Endodermal cell (in vitro differentiated cells): ENCODE results near the gene RPL18A. TPM values are rescaled to one million over a fixed set of nuclear protein-coding genes. Genes with fewer than 3 reads are reported as not detected.
"Not testable (repeated sequence)": the region's sequence is repeated elsewhere in the genome, so short reads cannot be mapped to it uniquely, and the experiment has no call there.

Experiments used
- DNase-seq: peaks from one replicate; pipeline ENCODE4 v3.0.0-alpha.2; 2017
- H3K27ac ChIP-seq: 2 replicates; pipeline ENCODE4 v1.5.1; 2013; ENCODE audit warnings: mild to moderate bottlenecking, low read depth, low read length, moderate library complexity
- H3K27me3 ChIP-seq: 2 replicates; pipeline ENCODE4 v1.6.1; 2013; ENCODE audit warnings: mild to moderate bottlenecking, low read length, moderate library complexity; ENCODE audit not compliant: insufficient read depth, control insufficient read depth, poor library complexity, severe bottlenecking
- H3K36me3 ChIP-seq: 2 replicates; pipeline ENCODE4 v1.7.0; 2013; ENCODE audit warnings: mild to moderate bottlenecking, low read length, moderate library complexity; ENCODE audit not compliant: control insufficient read depth, insufficient read depth
- H3K4me1 ChIP-seq: one replicate; pipeline ENCODE4 v1.7.0; 2013; ENCODE audit warnings: low read length; ENCODE audit not compliant: control insufficient read depth, insufficient read depth
- H3K4me3 ChIP-seq: 2 replicates; pipeline ENCODE4 v1.5.1; 2013; ENCODE audit warnings: mild to moderate bottlenecking, low read length, moderate library complexity
- H3K9ac ChIP-seq: 2 replicates; pipeline ENCODE4 v1.6.1; 2013; ENCODE audit warnings: mild to moderate bottlenecking, low read length, moderate library complexity; ENCODE audit not compliant: poor library complexity, severe bottlenecking; ENCODE audit errors: extremely low read depth
- H3K9me3 ChIP-seq: 2 replicates; pipeline ENCODE4 v1.6.1; 2013; ENCODE audit warnings: mild to moderate bottlenecking, low read length, moderate library complexity; ENCODE audit not compliant: control insufficient read depth
- H3K27ac Mint-ChIP-seq: 2 replicates; pipeline ENCODE4 v1.8.0; 2020; ENCODE audit warnings: mixed read lengths
- H3K27me3 Mint-ChIP-seq: 2 replicates; pipeline ENCODE4 v1.8.0; 2021; ENCODE audit warnings: mild to moderate bottlenecking, mixed read lengths; ENCODE audit not compliant: insufficient read depth
- H3K36me3 Mint-ChIP-seq: 2 replicates; pipeline ENCODE4 v1.8.0; 2020; ENCODE audit warnings: low read depth, mixed read lengths
- H3K4me1 Mint-ChIP-seq: 2 replicates; pipeline ENCODE4 v1.8.0; 2020; ENCODE audit warnings: mixed read lengths
- H3K4me3 Mint-ChIP-seq: 2 replicates; pipeline ENCODE4 v1.8.0; 2020; ENCODE audit warnings: mild to moderate bottlenecking, moderate library complexity, mixed read lengths
- H3K9me3 Mint-ChIP-seq: 2 replicates; pipeline ENCODE4 v1.8.0; 2020; ENCODE audit warnings: mild to moderate bottlenecking, mixed read lengths
- WGBS, 2 experiments: methylation state at CpG; one replicate each; pipeline versions ENCODE4 v1.1.5 to v1.1.7; 2013; ENCODE audit warnings: missing lambda C conversion rate in 2 of 2, mixed read lengths in 1 of 2; ENCODE audit not compliant: insufficient coverage in 1 of 2, insufficient read length in 1 of 2; 5-methylcytosine and 5-hydroxymethylcytosine counted together
- total RNA-seq, 2 donors: library from RNA; stranded (reverse); fragmentation: NEBNext Ultra II Directional in 1 of 2; extraction: Animal tissue kit (Norgen Biotek cat#: 25700) in 1 of 2; gene quantifications; 2 replicates in 1 of 2; 3 replicates in 1 of 2; pipeline ENCODE4 v1.2.1, GENCODE V29; 2021
- TF ChIP-seq, protein P1 (sequence below): fragments of 200-600 bp; sonication (generic); conservative IDR thresholded peaks from 2 replicates; pipeline ENCODE4 v1.5.0; 2021; ENCODE audit warnings: antibody characterized with exemption, mild to moderate bottlenecking

RPL18A gene
- total RNA-seq, 2 donors from 2014 or later = 1,886 to 2,166 TPM

DNA sequence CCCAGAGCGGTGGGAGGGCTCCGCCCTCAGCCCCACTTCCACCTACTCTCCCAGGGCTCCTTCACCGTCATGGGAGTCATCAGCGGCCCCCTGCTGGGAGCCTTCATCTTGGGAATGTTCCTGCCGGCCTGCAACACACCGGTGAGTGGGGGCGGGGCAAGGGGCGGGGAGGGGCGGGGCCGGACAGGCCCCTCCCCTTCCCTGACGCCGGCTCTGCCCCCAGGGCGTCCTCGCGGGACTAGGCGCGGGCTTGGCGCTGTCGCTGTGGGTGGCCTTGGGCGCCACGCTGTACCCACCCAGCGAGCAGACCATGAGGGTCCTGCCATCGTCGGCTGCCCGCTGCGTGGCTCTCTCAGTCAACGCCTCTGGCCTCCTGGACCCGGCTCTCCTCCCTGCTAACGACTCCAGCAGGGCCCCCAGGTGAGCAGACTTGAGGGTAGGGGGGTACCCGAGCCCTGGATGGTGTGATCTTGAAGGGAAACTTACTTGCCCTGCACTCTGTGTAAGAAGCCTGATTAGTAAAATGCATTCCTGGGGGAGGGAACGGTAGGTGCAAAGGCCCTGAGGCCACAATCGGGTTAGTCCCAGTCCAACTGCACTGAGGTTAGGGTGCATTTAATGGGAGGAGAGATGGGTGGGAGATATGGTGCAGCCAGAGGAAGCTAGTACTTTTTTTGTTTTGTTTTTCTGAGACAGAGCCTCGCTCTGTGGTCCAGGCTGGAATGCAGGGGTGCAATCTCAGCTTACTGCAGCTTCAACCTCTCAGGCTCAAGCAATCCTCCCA lies 24.1 kb downstream of the RPL18A start:
- H3K4me1 Mint-ChIP-seq = no peaks in the 10 kb centered on the region
- WGBS, 2 experiments = 82 to 99% methylated on average over 12 to 33 of the region's 33 CpGs
- peaks cover 8% of the 10 kb centered on the region for H3K27me3 Mint-ChIP-seq
- TF ChIP-seq, protein P1, sequence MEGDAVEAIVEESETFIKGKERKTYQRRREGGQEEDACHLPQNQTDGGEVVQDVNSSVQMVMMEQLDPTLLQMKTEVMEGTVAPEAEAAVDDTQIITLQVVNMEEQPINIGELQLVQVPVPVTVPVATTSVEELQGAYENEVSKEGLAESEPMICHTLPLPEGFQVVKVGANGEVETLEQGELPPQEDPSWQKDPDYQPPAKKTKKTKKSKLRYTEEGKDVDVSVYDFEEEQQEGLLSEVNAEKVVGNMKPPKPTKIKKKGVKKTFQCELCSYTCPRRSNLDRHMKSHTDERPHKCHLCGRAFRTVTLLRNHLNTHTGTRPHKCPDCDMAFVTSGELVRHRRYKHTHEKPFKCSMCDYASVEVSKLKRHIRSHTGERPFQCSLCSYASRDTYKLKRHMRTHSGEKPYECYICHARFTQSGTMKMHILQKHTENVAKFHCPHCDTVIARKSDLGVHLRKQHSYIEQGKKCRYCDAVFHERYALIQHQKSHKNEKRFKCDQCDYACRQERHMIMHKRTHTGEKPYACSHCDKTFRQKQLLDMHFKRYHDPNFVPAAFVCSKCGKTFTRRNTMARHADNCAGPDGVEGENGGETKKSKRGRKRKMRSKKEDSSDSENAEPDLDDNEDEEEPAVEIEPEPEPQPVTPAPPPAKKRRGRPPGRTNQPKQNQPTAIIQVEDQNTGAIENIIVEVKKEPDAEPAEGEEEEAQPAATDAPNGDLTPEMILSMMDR = no peak
- no peaks in the 10 kb centered on the region for H3K36me3 ChIP-seq
- H3K9me3 Mint-ChIP-seq = no peaks in the 10 kb centered on the region
- H3K4me3 Mint-ChIP-seq = no peak overlapping the region
- H3K27ac Mint-ChIP-seq = no peak overlapping the region
- no peak overlapping the region for H3K9ac ChIP-seq
- peak; percentile 61 for DNase-seq
- no peaks in the 10 kb centered on the region for H3K9me3 ChIP-seq
- H3K4me1 ChIP-seq = no peaks in the 10 kb centered on the region
- H3K4me3 ChIP-seq = no peak overlapping the region
- no peaks in the 10 kb centered on the region for H3K27me3 ChIP-seq
- H3K36me3 Mint-ChIP-seq = no peaks in the 10 kb centered on the region
- H3K27ac ChIP-seq = no peak overlapping the region

DNA sequence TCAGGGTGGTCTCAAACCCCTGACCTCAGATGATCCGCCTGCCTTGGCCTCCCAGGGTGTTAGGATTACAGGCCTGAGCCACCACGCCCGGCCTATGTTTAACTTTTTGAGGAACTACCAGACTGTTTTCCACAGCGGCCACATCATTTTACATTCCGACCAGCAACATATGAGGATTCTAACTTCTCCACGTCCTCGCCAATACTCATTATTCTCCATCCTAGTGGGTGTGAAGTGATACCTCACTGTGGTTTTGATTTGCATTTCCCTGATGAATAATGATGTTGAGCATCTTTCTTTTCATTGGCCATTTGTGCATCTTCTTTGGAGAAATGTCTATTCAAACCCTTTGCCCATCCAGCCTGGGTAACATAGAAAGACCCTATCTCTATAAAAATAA lies 26.8 kb downstream of the RPL18A start:
- Mint-ChIP-seq H3K9me3 (no peaks in the 10 kb centered on the region), H3K4me1 (no peaks in the 10 kb centered on the region)
- no peak overlapping the region for H3K27ac ChIP-seq

DNA sequence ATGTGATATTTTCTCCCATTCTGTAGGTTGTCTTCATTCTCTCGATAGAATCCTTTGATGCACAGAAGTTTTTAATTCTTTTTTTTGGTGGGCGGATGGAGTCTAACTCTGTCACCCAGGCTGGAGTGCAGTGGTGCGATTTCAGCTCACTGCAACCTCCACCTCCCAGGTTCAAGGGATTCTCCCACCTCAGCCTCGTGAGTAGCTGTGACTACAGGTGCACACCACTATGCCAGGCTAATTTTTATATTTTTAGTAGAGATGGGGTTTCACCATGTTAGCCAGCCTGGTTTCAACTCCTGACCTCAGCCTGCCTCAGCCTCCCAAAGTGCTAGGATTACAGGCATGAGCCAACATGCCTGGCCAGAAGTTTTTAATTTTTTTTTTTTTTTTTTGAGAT lies 27.5 kb downstream of the RPL18A start:
- not testable (repeated sequence) for H3K9ac ChIP-seq, H3K27ac ChIP-seq, H3K36me3 Mint-ChIP-seq, H3K27ac Mint-ChIP-seq, H3K4me1 ChIP-seq, H3K9me3 Mint-ChIP-seq, H3K4me3 Mint-ChIP-seq, H3K9me3 ChIP-seq, H3K4me1 Mint-ChIP-seq, H3K27me3 ChIP-seq, DNase-seq, H3K36me3 ChIP-seq, H3K4me3 ChIP-seq
- WGBS, 2 experiments = 86 to 91% methylated on average over 2 to 3 of the region's 4 CpGs
- peaks cover 21% of the 10 kb centered on the region for H3K27me3 Mint-ChIP-seq

More for the DNA sequence above, 26.8 kb downstream of the RPL18A start:
- Mint-ChIP-seq H3K4me3 (no peak overlapping the region), H3K27ac (no peak overlapping the region), H3K27me3 (peaks cover 17% of the 10 kb centered on the region), H3K36me3 (no peaks in the 10 kb centered on the region)
- Histone ChIP-seq H3K4me3 (no peak overlapping the region), H3K27me3 (peaks cover 8% of the 10 kb centered on the region), H3K9me3 (no peaks in the 10 kb centered on the region), H3K9ac (no peak overlapping the region), H3K36me3 (no peaks in the 10 kb centered on the region), H3K4me1 (no peaks in the 10 kb centered on the region)
- WGBS, 2 experiments = 81 to 90% methylated on average over 3 to 7 of the region's 7 CpGs
- TF ChIP-seq, protein P1 = no peak
- DNase-seq = no peak
